NB4 (cell line): ENCODE measurements around the gene NRCAM.

Experiments used
- DNase-seq: peaks from one replicate; pipeline ENCODE4 v3.0.0; 2010; ENCODE audit warnings: low read depth
- H3K4me3 ChIP-seq: one replicate; pipeline ENCODE4 v1.5.1; 2011; ENCODE audit warnings: mild to moderate bottlenecking, low read depth, low read length, moderate library complexity
- CTCF ChIP-seq: IDR thresholded peaks from one replicate; pipeline ENCODE4 v1.5.1; 2012; ENCODE audit warnings: low read depth, low read length
- MAX ChIP-seq: IDR thresholded peaks from 2 replicates; pipeline ENCODE4 v1.6.1; 2011; ENCODE audit warnings: low read depth, low read length
- MYC ChIP-seq: IDR thresholded peaks from 2 replicates; pipeline ENCODE4 v1.6.1; 2011; ENCODE audit warnings: low read depth, low read length
- POLR2A ChIP-seq: IDR thresholded peaks from 2 replicates; pipeline ENCODE4 v1.6.1; 2011; ENCODE audit warnings: mild to moderate bottlenecking; ENCODE audit not compliant: insufficient read length; ENCODE audit errors: extremely low read depth

The NRCAM gene

GRCh38 chr7:108372618-108373017 is 83.6 kb downstream of the NRCAM start:
- DNase-seq: no peak
- TF ChIP-seq POLR2A (no peak), MYC (no peak), MAX (no peak), CTCF (no peak)
- no peak overlapping the region for H3K4me3 ChIP-seq

GRCh38 chr7:108370616-108371015 is 85.6 kb downstream of the NRCAM start:
- DNase-seq: no peak
- no peak overlapping the region for H3K4me3 ChIP-seq
- TF ChIP-seq MAX: no peak
- no peak for TF ChIP-seq MYC
- no peak for TF ChIP-seq CTCF
- no peak for TF ChIP-seq POLR2A

DNA sequence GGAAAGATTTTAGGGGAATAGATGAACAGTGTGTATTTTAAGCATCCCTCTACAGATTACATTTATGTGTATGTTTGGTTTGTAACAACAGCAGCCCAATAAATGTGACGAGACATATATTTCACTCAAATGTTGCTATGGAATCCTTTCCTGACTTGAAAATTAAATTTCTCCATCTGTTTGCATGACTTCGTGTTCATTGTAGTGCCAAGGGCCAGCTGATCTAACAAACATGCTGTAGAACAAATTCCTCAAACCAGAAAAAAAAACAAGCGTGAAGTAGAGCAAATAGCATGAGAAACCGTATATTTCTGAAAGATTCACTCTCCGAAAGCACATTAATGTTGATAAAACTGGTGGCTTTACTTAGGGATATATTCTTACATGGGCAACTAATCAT is 87.8 kb downstream of the NRCAM start:
- H3K4me3 ChIP-seq: no peak overlapping the region
- DNase-seq: no peak
- no peak for TF ChIP-seq MAX
- no peak for TF ChIP-seq POLR2A
- no peak for TF ChIP-seq CTCF
- TF ChIP-seq MYC: no peak

- no peak for TF ChIP-seq CTCF
- TF ChIP-seq MAX: no peak
- no peak for TF ChIP-seq MYC
- no peak for TF ChIP-seq POLR2A
- DNase-seq: no peak
- H3K4me3 ChIP-seq: no peak overlapping the region
Observed at GRCh38 chr7:108367946-108368345, 88.3 kb downstream of the NRCAM start.

GRCh38 chr7:108367314-108367713 is 88.9 kb downstream of the NRCAM start:
- no peak for TF ChIP-seq POLR2A
- no peak for TF ChIP-seq CTCF
- TF ChIP-seq MYC: no peak
- TF ChIP-seq MAX: no peak

DNA sequence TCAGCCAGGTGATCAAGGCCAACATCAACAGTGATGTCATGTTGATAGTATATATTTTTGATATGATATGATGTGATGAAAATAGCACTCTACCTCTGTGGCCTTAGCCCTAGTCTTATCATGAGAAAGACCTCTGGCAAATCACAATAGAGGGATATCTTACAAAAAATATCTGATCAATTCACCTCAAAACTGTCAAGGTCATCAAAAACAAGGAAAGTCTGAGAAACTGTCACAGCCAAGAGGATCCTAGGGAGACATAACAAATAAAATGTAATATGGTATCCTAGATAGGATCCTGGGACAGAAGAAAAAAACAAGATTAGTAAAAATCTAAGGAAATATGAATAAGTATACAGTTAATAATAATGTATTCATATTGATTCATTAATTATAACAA is 92.6 kb downstream of the NRCAM start:
- TF ChIP-seq MYC (no peak), CTCF (no peak), POLR2A (no peak)
- no peak for DNase-seq
- no peak overlapping the region for H3K4me3 ChIP-seq

More at GRCh38 chr7:108367314-108367713, 88.9 kb downstream of the NRCAM start:
- no peak overlapping the region for H3K4me3 ChIP-seq
- no peak for DNase-seq
